DMS153 treated with DMSO at 0.1 percent for 48 hours (cell line): ENCODE measurements around the gene LGR4.
A peak's percentile ranks its signal among the peaks of the same experiment; 100 is the strongest.

Experiments
- DNase-seq: peaks from one replicate; lab custom pipeline; 2025; ENCODE audit not compliant: unreplicated experiment; lab: John Stamatoyannopoulos, UW

LGR4 gene

GRCh38 chr11:27383645-27384044, 88.9 kb downstream of the LGR4 start:
- DNase-seq: no peak

- DNase-seq: no peak
These were observed 91.3 kb downstream of the LGR4 start for GRCh38 chr11:27381238-27381666.

DNA sequence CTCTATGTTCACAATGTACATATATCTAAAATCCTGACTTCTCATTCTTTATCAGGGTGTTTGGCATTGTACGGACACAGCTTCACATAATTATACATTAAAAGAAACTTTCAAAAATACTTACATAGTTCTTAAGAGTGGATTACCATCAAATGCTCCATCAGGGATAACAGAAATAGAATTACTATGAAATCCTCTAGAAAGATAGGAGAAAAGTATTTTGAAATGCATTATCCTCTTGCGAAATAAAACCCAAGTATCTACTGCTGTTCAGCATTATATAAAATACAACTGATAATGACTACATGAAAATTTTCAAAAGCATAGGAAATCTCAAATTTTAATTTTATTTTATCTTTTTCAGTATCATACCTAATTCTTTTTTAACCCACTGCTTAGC, 91.8 kb downstream of the LGR4 start:
- no peak for DNase-seq

GRCh38 chr11:27379449-27379848, 93.1 kb downstream of the LGR4 start:
- DNase-seq: no peak

DNA sequence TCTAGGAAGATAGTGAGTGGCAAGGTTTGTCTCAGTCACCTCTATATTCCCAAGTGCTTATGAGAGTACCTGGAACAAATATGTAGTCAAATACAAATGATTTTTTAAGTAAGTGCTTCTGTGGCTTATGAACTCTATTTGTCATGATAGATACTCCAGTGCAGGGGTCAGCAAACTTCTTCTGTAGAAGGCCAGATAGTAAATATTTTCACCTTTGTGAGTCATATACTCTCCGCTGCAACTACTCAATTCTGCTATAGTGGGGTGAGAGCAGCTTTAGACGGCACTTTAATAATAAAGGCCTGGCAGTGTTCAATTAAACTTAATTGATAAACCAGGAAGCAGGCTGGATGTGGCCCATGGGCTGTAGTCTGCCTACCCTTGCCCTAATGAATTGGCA, 97.2 kb downstream of the LGR4 start:
- DNase-seq: no peak

- no peak for DNase-seq
These were observed 98.6 kb downstream of the LGR4 start for GRCh38 chr11:27373856-27374602.

- DNase-seq: no peak
These were observed 99.2 kb downstream of the LGR4 start for GRCh38 chr11:27373392-27373791.

DNA sequence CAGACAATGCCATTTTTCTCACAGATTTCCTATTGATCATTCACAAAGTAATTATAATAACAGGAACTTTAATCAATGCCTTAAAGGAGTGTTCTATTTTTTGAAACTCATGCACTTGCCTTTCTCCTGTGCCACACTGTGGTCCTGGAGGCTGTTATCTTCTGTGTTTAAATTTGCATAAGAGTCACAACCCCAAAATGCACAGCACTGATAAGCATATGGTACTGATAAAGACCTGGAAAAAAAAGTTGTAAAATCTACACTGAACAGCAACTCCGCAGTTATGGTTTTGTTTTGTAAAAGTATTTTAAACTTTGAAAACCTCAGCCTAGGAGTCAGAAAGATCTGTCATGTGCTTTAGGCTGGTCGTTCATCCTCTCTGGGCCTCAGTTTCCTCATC, 100.4 kb downstream of the LGR4 start:
- DNase-seq: no peak

GRCh38 chr11:27371489-27371888, 101.1 kb downstream of the LGR4 start:
- no peak for DNase-seq

GRCh38 chr11:27370374-27370773, 102.2 kb downstream of the LGR4 start:
- no peak for DNase-seq

- peak; percentile 73 for DNase-seq
These were observed 104.7 kb downstream of the LGR4 start for GRCh38 chr11:27367881-27368280.

DNA sequence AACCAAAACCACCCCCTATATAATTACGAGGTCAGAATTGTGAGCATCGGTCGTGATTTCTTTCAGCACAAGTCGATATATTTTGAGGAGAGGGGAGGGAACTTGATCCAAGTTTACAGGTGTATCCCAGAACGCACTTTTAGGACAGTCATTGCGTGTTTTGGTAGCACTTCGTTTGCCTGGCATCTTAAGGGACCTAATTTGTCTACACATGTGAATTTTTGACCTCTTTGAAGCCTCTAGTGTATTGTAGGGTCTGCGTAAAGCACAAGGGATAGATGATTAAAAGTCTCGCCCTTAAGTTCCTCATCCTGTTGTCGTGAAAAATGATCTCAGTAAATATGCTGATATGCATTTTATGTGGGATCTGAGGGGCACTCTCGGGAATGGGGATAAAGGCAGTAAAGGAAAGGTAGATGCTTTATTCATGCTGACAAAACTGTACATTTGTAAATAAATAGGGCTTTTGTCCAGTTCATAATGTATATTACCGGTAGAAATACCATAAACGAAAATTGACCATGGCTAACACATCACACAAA, 108.9 kb downstream of the LGR4 start:
- no peak for DNase-seq

DNA sequence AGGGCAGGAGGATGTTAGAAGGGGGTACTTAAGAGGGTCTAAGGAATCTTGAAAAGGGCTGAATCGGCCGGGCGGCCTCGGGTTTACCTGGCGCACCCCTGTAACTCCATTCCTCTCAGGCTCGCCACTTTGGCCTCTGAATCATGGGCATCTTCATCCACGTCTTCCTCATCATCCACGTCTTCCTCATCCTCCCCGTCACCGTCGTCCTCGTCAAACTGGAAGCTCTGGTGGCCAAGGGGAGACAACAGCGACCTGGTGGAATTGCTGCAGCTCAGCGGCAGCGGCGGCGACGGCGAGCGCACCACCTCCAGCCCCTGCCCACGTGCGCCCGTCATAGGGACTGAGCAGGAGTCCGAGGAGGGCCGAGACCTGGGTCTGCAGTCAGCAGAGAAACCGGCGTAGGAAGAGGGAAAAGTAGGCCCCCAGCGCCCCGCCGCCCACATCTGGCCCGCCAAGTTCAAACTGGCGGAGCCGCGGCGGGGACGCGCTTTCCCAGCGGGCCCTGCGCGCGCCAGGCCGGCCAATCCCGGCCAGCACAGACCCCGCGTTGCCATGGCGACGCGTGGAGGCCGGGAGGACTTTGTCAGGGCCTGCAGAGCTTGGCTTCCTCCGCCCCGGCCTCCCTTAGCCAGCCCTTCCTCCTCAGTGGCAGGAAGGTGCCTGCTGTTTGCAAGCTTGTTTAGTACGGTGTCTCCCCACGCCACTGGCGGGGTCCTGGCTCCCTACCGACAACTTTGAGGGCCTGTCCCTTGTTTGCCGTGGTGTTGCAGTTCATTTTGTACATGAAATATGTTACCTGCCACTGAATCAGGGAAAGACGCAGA, 109.6 kb downstream of the LGR4 start, which contains the start of gene CCDC34:
TSS of gene CCDC34 (minus strand) at position 467 of the 827 bp plus-strand sequence. CDS start at position 446, 21 bp downstream.
- DNase-seq: peak; percentile 91

DNA sequence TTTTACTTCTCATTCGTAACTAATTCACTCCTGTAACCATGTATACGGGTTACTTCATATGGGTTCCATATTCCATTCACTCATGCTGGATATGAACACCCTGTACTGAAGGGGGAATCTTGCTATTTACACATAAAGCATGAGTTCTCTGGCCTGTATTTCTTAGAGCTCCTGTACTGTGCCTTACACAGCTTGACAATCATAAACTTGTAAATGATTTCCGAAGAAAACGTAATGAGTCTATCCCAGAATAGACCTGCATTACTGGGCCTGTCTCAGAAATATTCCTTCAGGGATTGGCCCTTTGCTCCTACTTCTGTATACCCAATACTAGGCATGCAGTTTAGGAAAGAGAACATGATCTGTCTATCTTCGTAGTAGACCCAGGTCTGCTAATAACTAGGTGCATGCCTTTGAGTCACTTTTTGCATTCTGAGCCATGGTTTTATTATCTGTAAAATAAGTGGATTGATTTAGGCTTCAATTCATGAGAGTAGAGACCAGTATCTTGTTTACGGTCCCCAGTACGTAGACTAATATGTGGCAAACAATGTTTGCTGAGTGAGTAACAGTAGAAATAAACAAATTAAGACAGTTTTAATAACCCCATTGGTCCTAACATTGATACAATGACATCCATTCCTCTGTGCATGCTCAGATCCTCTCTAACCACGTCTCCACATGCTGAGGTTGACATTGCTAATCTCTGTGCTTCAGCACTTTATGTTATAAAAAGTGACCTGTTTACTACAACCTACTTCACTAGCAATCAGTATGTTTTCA, 110.8 kb downstream of the LGR4 start:
- no peak for DNase-seq

DNA sequence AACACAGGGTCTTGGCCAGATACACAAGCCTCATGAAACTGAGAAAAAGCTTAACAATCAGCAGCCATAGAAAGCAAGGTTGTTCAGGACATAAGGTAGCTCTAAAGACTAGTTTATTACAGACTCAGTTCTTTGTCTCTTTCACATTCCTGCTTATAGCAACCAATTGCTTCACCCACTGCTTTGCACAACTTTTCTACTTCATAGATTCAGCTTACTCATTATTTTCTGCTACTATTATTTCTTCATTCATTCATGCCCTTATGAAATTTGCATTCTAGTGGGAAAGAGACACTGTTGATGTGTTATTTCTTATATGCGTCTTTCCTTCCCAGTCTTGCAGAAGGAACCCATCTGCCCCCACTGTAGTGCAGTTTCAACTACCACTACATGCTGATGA, 114.3 kb downstream of the LGR4 start:
- no peak for DNase-seq

DNA sequence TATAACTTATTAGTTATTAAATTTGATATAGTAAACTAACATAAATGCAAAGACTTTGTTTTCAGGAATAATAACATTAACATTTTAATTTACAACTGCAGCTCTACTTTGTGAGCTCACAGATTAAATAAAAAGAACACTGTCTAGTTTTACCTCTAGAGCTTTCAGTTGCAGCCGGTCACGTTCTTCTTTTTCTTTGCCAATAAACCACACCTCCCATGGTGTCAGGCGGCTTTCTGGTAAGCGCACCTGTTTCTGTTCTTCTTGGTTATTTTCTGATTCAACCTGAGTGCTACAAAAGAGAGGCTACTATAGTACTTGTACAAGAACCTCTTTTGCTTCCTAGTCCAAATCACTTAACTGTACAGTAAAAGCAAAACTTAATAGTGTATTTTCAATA, 115.3 kb downstream of the LGR4 start:
- DNase-seq: peak; percentile 40

DNA sequence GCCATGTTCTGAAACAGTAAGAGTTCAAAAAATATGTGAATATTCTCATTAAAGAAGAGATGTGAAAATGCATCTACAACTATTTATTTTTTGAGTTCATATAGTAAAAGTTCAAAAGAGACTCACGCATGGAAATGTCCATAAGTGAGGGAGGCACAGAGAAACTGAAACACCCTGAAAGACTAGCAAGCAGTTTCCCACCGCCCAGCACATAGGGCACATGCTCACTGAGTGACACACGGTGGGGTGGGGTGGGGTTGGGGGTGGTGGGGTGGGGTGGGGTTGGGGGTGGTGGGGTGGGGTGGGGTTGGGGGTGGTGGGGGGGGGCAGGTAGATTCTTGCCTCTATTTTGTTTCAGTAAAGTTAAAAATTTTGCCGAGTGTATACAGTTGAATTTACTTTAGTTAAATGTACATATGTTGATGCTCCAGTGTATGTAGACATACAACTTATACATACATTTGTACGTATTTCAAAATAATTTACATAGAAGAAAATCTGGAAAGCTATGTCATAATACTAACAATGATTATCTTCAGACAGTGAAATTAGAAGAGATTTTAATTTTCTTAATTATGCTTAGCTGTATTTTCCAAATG, 115.9 kb downstream of the LGR4 start:
- no peak for DNase-seq

GRCh38 chr11:27355575-27356104, 117.0 kb downstream of the LGR4 start:
- no peak for DNase-seq

GRCh38 chr11:27354359-27354965, 118.1 kb downstream of the LGR4 start:
- no peak for DNase-seq
